Measurements from ENCODE around the gene TRIM52. TPM values are rescaled to one million over a fixed set of nuclear protein-coding genes. Genes with fewer than 3 reads are reported as not detected.

TRIM52 gene
- total RNA-seq, 1 donor from 2014 or later = 9.4 TPM

DNA sequence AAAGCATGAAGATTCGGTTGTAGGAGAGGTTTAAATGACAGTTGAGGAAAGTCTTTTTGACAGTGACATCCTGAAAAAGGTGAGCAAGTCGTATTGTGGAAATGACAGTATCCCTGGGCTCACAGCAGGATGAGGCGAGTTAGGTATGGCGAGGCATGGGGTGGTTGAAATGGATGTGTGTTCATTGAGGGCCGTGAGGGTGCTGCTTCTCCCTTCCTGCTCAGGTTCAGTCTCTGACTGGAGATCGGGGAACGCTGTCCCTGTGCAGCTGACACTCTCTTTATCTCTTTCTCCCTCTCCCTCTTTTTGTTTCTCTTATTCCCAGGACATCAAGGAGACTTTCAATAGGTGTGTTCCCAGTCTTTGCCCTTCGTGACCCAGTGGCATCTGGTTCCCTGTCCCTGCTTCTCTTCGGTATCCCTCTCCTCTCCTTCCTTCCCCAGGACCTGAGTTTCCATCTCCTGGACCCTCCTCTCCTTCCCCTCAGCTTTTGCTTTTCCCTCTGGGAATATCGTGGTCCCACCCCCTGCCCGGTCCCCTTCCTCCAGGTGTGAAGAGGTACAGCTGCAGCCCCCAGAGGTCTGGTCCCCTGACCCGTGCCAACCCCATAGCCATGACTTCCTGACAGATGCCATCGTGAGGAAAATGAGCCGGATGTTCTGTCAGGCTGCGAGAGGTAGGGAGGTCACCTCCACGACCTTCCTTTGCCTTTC lies 27.7 kb downstream of the TRIM52 start:
- H3F3A ChIP-seq (ENCODE audit: low read depth) = peaks cover 45% of the 10 kb centered on the region
- peaks cover 7% of the 10 kb centered on the region for H3K79me2 ChIP-seq (ENCODE audit: low read depth)
- H3K4me3 ChIP-seq = no peak overlapping the region
- H3K36me3 Mint-ChIP-seq = peaks cover 43% of the 10 kb centered on the region
- peaks cover 3% of the 10 kb centered on the region for H3K4me1 Mint-ChIP-seq
- peak overlapping the region; percentile 8 for H3K4me3 Mint-ChIP-seq
- no peak for DNase-seq (ENCODE audit: low spot score)
- no peak overlapping the region for H2AFZ ChIP-seq (replicated peaks)
- no peak overlapping the region for H3K9ac ChIP-seq
- H4K20me1 ChIP-seq (ENCODE audit: low read depth) = peaks cover 38% of the 10 kb centered on the region
- no peak overlapping the region for H3K27ac ChIP-seq
- no peaks in the 10 kb centered on the region for H3K4me1 ChIP-seq
- H3K27me3 Mint-ChIP-seq (ENCODE audit: insufficient read depth, low read depth) = peaks cover 9% of the 10 kb centered on the region
- no peak overlapping the region for H3K4me2 ChIP-seq
- TF ChIP-seq EZH2phosphoT487 (IDR thresholded peaks at IDR 0.05) (no peak), EZH2 (IDR thresholded peaks at IDR 0.05) (no peak), CTCF (IDR thresholded peaks at IDR 0.05) (no peak)
- no peaks in the 10 kb centered on the region for H3K27me3 ChIP-seq
- peaks cover 9% of the 10 kb centered on the region for H3K36me3 ChIP-seq
- H3K9me3 Mint-ChIP-seq = no peaks in the 10 kb centered on the region
- H3K9me3 ChIP-seq (ENCODE audit: low read depth) = no peaks in the 10 kb centered on the region
- H3K27ac Mint-ChIP-seq = no peak overlapping the region

DNA sequence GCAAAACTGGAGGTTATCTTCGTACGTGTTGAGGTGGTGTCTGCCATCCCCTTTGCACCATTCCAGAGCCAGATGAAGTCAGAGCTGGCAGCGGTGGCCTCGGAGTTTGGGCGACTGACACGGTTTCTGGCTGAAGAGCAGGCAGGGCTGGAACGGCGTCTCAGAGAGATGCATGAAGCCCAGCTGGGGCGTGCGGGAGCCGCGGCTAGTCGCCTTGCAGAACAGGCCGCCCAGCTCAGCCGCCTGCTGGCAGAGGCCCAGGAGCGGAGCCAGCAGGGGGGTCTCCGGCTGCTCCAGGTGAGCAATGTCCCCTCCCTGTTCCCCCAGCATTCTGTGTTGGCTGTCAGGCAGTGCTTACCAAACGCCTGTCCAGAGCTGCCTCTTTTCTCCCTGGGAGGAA lies 28.4 kb downstream of the TRIM52 start:
- no peak overlapping the region for H3K27ac ChIP-seq

GRCh38 chr5:181231432-181231831 lies 29.5 kb downstream of the TRIM52 start:
- Histone ChIP-seq H3K9me3 (ENCODE audit: low read depth) (no peaks in the 10 kb centered on the region), H3K9ac (no peak overlapping the region), H3K4me2 (no peak overlapping the region), H3K36me3 (no peaks in the 10 kb centered on the region), H3K27ac (no peak overlapping the region), H2AFZ (replicated peaks) (no peak overlapping the region), H4K20me1 (ENCODE audit: low read depth) (peaks cover 20% of the 10 kb centered on the region), H3K79me2 (ENCODE audit: low read depth) (peaks cover 22% of the 10 kb centered on the region), H3F3A (ENCODE audit: low read depth) (peaks cover 27% of the 10 kb centered on the region), H3K4me3 (no peak overlapping the region), H3K4me1 (no peaks in the 10 kb centered on the region), H3K27me3 (no peaks in the 10 kb centered on the region)
- Mint-ChIP-seq H3K4me1 (peaks cover 2% of the 10 kb centered on the region), H3K9me3 (no peaks in the 10 kb centered on the region), H3K36me3 (peaks cover 30% of the 10 kb centered on the region), H3K27me3 (ENCODE audit: insufficient read depth, low read depth) (peaks cover 11% of the 10 kb centered on the region), H3K27ac (peak overlapping the region; percentile 5), H3K4me3 (no peak overlapping the region)
- DNase-seq (ENCODE audit: low spot score) = no peak
- TF ChIP-seq EZH2 (IDR thresholded peaks at IDR 0.05) (no peak), CTCF (IDR thresholded peaks at IDR 0.05) (no peak), EZH2phosphoT487 (IDR thresholded peaks at IDR 0.05) (no peak)

More for the DNA sequence above, 28.4 kb downstream of the TRIM52 start:
- no peak for TF ChIP-seq CTCF (IDR thresholded peaks at IDR 0.05)
- no peak for TF ChIP-seq EZH2phosphoT487 (IDR thresholded peaks at IDR 0.05)
- no peak for TF ChIP-seq EZH2 (IDR thresholded peaks at IDR 0.05)
- no peak overlapping the region for H3K4me2 ChIP-seq
- no peak overlapping the region for H2AFZ ChIP-seq (replicated peaks)
- Mint-ChIP-seq H3K27ac (no peak overlapping the region), H3K4me1 (no peaks in the 10 kb centered on the region), H3K36me3 (peaks cover 36% of the 10 kb centered on the region), H3K27me3 (ENCODE audit: insufficient read depth, low read depth) (peaks cover 9% of the 10 kb centered on the region), H3K4me3 (no peak overlapping the region), H3K9me3 (no peaks in the 10 kb centered on the region)
- H3K36me3 ChIP-seq = peaks cover 3% of the 10 kb centered on the region
- peaks cover 11% of the 10 kb centered on the region for H3K79me2 ChIP-seq (ENCODE audit: low read depth)
- peaks cover 31% of the 10 kb centered on the region for H4K20me1 ChIP-seq (ENCODE audit: low read depth)
- no peaks in the 10 kb centered on the region for H3K9me3 ChIP-seq (ENCODE audit: low read depth)
- H3K4me1 ChIP-seq = no peaks in the 10 kb centered on the region
- H3K27me3 ChIP-seq = no peaks in the 10 kb centered on the region
- peaks cover 39% of the 10 kb centered on the region for H3F3A ChIP-seq (ENCODE audit: low read depth)
- H3K4me3 ChIP-seq = no peak overlapping the region
- no peak for DNase-seq (ENCODE audit: low spot score)
- no peak overlapping the region for H3K9ac ChIP-seq

All from neural progenitor cell (in vitro differentiated cells).